Measurements from ENCODE around the gene KIAA2012. TPM values are rescaled to one million over a fixed set of nuclear protein-coding genes. Genes with fewer than 3 reads are reported as not detected.

Gene KIAA2012
- total RNA-seq, 4 donors from 2014 or later: 0.15 to 0.76 (median 0.26) TPM; not detected in 1

- no peaks in the 10 kb centered on the region for H3K36me3 ChIP-seq
- H3K27ac ChIP-seq: peak overlapping the region; percentile 77 to 98
- no peak for DNase-seq
- intact Hi-C loops (cut with DNase I; ENCODE audit: low total_unique reads): no loop called here
- H3K27me3 ChIP-seq: no peaks in the 10 kb centered on the region
- no peak for TF ChIP-seq CTCF (IDR thresholded peaks at IDR 0.05)
- TF ChIP-seq POLR2A (IDR thresholded peaks at IDR 0.05): no peak
- H3K9me3 ChIP-seq: no peaks in the 10 kb centered on the region
- peaks cover 0 to 5% of the 10 kb centered on the region in 2 donors for H3K4me1 ChIP-seq
- peak overlapping the region; percentile 14 to 65 for H3K4me3 ChIP-seq
These were observed 36.0 kb upstream of the KIAA2012 start for GRCh38 chr2:202037086-202037485.

- H3K9me3 ChIP-seq: no peaks in the 10 kb centered on the region
- DNase-seq: no peak
- H3K4me3 ChIP-seq: peak overlapping the region in 1 of 2 donors; percentile 65
- no peak for TF ChIP-seq POLR2A (IDR thresholded peaks at IDR 0.05)
- no peak for TF ChIP-seq CTCF (IDR thresholded peaks at IDR 0.05)
- H3K4me1 ChIP-seq: peaks cover 0 to 5% of the 10 kb centered on the region in 2 donors
- no peaks in the 10 kb centered on the region for H3K27me3 ChIP-seq
- intact Hi-C loops (cut with DNase I; ENCODE audit: low total_unique reads): no loop called here
- no peaks in the 10 kb centered on the region for H3K36me3 ChIP-seq
- peak overlapping the region; percentile 50 to 98 for H3K27ac ChIP-seq
These were observed 34.4 kb upstream of the KIAA2012 start for GRCh38 chr2:202038471-202039277.

GRCh38 chr2:202039278-202040078 is 33.6 kb upstream of the KIAA2012 start:
- no peak for DNase-seq
- Histone ChIP-seq H3K36me3 (no peaks in the 10 kb centered on the region), H3K27ac (peak overlapping the region; percentile 50 to 98), H3K27me3 (no peaks in the 10 kb centered on the region), H3K9me3 (no peaks in the 10 kb centered on the region), H3K4me3 (peak overlapping the region in 1 of 2 donors; percentile 17), H3K4me1 (peaks cover 0 to 5% of the 10 kb centered on the region in 2 donors)
- intact Hi-C loops (cut with DNase I; ENCODE audit: low total_unique reads): no loop called here
- no peak for TF ChIP-seq POLR2A (IDR thresholded peaks at IDR 0.05)

- Histone ChIP-seq H3K4me3 (no peak overlapping the region), H3K4me1 (peaks cover 0 to 5% of the 10 kb centered on the region in 2 donors), H3K27ac (peak overlapping the region; percentile 50 to 98), H3K36me3 (no peaks in the 10 kb centered on the region), H3K9me3 (no peaks in the 10 kb centered on the region), H3K27me3 (no peaks in the 10 kb centered on the region)
- intact Hi-C loops (cut with DNase I; ENCODE audit: low total_unique reads): no loop called here
- DNase-seq: no peak
- no peak for TF ChIP-seq CTCF (IDR thresholded peaks at IDR 0.05)
- no peak for TF ChIP-seq POLR2A (IDR thresholded peaks at IDR 0.05)
These were observed 32.8 kb upstream of the KIAA2012 start for GRCh38 chr2:202040079-202040844.

GRCh38 chr2:202042444-202042843 is 30.6 kb upstream of the KIAA2012 start:
- intact Hi-C loops (cut with DNase I; ENCODE audit: low total_unique reads): no loop called here
- no peak for DNase-seq
- no peak for TF ChIP-seq CTCF (IDR thresholded peaks at IDR 0.05)
- TF ChIP-seq POLR2A (IDR thresholded peaks at IDR 0.05): no peak

More at GRCh38 chr2:202042444-202042843, 30.6 kb upstream of the KIAA2012 start:
- Histone ChIP-seq H3K36me3 (no peaks in the 10 kb centered on the region), H3K27me3 (no peaks in the 10 kb centered on the region), H3K27ac (no peak overlapping the region), H3K4me3 (no peak overlapping the region), H3K4me1 (no peaks in the 10 kb centered on the region), H3K9me3 (no peaks in the 10 kb centered on the region)

All from uterus (tissue), 4 donors.